Inflammatory macrophage (primary cell): ENCODE results near the gene SLC25A14.
A peak's percentile ranks its signal among the peaks of the same experiment; 100 is the strongest.
"Not testable (repeated sequence)": the region's sequence is repeated elsewhere in the genome, so short reads cannot be mapped to it uniquely, and the experiment has no call there.

Source experiments
- DNase-seq, 2 donors: peaks; one replicate each; pipeline ENCODE4 v3.0.0-alpha.2; 2020 to 2022
- total RNA-seq, 18 experiments: gene quantifications; one replicate each; lab custom pipeline; 2026; ENCODE audit warnings: mixed read lengths in 6 of 18, inconsistent platforms in 2 of 18; lab: John Stamatoyannopoulos, UW

Gene SLC25A14, protein sequence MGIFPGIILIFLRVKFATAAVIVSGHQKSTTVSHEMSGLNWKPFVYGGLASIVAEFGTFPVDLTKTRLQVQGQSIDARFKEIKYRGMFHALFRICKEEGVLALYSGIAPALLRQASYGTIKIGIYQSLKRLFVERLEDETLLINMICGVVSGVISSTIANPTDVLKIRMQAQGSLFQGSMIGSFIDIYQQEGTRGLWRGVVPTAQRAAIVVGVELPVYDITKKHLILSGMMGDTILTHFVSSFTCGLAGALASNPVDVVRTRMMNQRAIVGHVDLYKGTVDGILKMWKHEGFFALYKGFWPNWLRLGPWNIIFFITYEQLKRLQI
- total RNA-seq: 1.8 to 8.0 (median 5.3) reads per million in 18 experiments

DNA sequence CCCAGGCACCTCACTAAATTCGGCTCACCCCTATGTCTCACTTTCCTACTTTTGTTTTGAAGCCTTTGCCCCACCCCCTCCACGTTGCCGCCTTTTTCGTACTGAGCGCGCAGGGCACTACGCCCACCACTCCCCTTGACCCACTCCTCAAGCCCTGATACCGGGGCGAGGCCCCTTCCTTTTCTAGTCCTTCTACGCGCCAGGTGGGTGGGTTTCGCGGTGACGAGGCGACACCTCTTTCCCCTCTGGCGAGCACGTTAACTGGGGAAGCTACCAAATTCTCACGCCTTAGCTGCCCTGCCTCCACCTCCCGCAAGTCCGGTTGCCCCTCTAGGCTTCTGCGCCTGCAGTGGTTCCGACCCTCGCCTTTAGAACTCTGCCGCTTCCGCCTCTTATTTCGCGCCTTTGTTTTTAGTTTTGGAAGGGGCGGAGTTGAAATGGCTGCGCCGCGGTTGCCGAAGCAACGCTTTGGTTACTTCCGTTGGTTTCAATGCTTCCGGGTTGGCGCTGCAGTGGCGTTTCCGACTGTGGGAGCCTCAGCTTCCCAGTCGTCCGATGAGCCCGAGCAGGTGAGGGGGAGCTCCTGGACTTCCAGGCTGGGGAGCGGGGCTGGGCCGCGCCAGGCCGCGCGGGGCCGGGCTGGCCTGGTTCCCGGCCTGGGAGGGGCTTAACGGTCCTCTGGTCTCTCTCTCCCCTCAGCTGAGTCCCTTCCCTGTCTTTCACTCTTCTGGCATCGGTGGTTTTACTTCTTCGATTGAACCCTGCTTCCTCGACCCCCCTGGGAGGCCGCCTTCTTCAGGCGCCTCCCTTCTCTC, at the start of gene SLC25A14:
Gene SLC25A14 (plus strand): TSS at position 512 of the 815 bp plus-strand sequence. CDS start 360 bp downstream, outside the sequence.
- DNase-seq: peak; percentile 54 to 71

DNA sequence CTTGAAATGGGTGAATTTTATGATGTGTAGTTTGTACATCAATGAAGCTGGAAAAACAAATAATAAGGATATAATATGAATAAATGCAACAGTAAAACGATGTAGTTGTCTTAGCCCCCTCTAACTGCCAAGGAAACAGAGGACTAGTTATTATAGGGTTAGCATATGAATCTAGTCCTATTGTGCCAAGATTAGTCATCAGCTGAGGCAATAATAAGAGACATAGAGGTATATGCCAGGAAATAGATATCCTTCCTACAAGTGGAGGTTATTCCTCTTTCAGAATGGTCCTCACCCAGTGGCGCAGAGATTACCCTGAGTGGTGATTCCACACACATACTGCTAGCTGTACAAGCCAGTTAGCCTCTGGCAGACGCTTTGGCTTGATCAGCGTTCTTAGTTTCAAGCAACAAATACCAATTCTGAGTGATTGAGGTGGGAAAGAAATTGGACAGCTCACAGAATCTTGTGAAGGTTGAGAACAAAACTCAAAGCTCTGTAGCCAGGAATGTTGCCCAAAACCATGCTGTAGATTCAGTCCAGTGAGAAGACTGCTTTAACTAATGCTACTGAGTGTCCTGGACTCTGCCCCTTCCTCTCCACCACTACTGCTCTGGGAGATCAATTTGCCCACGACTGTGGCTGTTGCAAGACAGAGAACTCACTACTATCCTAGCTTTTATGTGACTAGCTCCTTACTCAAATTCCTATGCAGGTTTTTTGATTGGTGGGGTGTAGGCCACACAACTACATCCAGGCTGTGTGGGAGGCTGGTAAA, 44.0 kb upstream of the SLC25A14 start:
- DNase-seq: no peak

DNA sequence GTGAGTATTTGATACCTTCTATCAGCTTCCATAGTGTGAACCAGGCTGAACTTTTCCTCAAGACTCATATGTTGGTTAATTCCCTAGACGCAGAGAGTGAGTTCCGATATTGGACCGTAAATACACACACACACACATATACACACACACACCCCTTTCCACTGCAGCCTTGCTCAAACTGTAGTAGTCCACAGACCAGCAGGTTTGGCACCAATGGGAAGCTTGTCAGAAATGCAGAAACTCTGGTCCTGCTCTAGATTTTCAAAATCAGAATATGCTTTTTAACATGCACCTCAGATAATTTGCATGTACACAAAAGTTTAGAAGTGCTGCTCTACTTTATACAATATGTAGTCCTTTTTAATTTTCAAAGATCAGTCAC, 43.4 kb upstream of the SLC25A14 start:
- no peak for DNase-seq

DNA sequence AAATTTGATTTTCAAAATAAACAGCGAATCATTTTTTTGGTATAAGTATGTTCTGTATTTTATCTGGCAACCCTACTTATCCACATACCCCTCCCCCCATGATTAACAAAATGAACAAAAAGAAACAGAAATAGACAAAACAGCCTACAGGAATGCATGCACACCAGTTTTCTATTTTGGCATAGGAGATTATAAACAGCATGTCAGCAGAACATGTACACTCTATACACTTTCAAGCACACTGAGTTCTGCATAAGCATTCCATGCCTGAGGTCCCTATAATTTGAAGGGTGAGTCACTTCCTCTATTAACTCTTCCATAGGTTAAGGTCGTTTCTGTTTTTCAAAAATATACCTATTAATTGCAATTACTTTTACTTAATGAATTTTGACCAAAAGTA, 43.0 kb upstream of the SLC25A14 start:
- no peak for DNase-seq

DNA sequence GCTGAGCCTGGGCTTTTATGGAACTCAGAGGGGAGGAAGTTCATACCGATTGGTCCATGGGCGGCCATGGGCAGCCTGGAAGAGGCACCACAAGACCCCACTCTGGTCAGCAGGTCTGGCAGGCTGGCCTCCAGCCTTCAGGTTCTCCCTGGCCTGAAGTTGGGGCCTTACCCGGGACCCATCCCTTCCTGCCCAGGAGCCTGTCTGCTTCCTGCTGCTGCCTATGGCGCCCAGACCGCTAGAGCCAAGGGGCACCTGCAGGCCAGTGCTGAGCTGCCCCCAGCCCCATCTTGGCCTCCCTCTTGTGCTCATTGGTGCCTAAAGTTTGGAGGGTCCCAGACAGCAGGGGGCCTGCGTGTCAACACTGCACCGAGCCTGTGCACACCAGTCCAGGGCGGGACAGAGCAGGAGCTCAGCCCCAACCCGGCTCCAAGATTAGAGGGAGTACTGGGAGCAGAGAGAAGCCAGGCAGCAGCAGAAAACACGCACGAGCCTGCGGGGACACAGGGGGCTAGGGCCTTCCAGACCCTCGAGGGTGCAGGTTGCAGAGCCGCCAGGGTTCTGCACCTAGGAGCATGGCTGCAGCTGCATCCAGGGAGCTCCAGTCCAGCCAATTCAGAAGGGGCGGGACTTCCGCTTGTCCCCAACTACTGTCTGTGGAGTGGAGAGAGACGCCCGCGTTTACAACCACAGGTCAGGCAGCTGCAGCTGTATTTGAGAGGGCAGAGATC, 40.3 kb upstream of the SLC25A14 start:
- DNase-seq: no peak

DNA sequence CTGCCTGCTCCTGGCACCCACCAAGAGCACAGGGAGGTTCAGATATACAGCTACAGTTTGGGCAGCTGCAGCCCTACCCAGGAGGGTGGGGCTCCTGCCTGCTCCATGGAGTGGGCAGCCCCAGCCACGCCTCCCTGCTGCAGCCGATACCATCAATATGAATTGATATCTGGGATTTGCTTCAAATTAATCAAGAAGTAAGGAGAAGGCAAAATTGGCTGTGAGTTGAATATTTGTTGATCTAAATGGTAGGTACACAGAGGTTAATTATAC, 39.8 kb upstream of the SLC25A14 start:
- no peak for DNase-seq

DNA sequence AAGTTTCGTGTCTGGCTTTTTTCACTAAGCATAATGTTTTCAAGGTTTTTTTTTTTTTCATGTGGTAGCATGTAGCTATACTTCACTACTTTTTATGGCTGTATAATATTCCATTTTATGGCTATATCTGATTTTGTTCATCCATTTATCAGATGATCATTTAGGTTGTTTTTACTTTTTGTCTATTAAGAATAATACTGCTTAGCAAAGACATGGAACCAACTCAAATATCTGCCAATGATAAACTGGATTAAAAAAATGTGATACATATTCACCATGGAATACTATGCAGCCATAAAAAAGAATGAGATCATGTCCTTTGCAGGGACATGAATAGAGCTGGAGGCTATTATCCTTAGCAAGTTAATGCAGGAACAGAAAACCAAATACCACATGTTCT, 38.3 kb upstream of the SLC25A14 start:
- no peak for DNase-seq

DNA sequence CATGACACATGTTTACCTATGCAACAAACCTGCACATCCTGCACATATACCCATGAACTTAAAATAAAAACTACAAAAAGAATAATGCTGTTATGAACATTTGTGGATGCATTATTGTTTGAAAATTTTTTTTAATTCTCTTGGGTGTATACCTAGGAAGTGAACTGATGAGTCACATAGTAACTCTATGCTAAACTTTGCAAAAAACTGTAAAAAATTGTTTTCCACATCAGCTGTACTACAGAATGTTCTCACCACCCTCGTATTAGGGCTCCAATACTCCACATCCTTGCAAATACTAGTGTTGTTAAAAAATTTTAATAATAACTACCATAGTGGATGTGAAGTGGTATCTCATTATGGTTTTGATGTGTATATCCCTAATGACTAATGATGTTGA, 37.7 kb upstream of the SLC25A14 start:
- no peak for DNase-seq

DNA sequence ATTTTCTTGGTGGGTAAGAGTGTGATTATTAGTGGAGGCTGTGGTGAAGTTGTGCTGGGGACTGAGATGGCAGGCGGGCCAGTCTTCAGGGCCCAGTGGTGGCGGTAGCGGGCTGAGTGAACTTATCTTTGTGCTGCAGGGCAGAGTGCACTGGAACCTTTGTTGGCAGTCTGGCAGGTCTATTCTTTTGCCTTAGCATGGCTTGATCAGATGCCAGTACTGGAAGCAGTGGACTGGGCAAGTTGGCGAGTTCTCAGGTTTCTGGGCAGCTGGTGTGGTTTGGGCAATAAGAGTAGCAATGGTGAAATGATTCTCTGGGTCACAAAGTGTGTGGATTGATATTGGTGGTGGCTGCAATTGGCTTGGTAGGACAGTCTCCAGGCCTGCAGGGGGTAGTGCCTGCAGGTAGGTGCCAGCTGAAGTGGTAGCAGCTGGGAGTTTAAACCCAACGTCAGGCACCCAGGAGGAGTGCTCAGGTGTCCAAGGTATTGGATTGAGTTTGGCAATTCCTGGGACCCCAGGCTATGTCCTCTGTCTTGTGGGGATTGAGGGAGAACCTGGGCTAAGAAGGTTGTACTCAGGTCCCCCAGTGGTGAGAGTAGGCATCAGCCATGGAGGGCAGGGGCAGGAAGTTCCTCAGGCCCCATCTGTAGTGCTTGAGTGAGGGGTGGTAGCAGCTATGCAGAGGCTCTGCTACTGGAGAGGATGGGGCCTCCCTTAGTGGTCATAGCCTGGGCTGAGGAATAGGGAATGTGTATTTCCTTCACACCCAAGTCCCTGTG, 34.9 kb upstream of the SLC25A14 start:
- DNase-seq: no peak

DNA sequence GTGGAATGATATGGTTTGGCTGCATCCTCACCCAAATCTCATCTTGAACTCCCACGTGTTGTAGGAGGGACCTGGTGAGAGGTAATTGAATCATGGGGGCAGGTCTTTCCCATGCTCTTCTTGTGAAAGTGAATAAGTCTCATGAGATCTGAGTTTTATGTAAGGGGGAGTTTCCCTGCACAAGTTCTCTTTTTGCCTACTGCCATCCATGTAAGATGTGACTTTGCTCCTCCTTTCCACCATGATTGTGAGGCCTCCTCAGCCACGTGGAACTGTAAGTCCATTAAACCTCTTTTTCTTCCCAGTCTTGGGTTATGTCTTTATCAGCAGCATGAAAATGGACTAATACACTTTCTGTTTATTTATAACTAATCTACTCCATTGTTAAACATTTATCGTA, 19.8 kb upstream of the SLC25A14 start:
- not testable (repeated sequence) for DNase-seq

DNA sequence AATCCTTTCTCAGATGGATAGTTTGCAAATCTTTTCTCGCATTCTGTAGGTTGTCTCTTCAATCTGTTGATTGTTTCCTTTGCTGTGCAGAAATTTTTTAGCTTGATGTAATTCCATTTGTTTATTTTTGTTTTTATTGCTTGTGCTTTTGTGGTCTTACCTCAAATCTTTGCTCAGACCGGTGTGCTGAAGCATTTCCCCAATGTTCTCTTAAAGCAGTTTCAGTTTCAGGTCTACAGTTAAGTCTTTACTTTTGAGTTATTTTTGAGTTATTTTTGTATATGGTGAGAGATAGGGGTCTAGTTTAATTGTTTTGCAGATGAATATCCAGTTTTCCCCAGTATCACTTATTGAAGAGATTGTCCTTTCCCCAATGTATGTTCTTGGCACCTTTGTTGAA, 18.2 kb upstream of the SLC25A14 start:
- DNase-seq: no peak

DNA sequence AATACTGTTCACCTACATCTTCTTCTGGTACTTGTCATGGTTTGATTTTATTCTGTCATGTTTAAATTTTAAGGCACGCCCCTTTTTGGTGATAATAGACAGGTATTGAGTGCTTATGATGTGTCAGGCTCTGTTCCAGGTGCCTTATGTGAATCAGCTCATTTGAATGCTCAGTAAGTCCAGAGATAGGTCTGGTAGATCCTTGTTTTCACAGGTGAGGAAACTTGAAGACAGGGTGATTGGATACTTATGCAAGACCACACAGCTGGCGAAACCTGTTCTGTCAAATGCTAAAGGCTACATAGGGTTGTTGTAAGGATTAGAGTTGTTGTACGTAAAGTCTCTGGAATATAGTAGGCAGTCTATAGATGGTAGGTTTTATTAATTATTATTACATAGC, 9.6 kb upstream of the SLC25A14 start:
- no peak for DNase-seq

DNA sequence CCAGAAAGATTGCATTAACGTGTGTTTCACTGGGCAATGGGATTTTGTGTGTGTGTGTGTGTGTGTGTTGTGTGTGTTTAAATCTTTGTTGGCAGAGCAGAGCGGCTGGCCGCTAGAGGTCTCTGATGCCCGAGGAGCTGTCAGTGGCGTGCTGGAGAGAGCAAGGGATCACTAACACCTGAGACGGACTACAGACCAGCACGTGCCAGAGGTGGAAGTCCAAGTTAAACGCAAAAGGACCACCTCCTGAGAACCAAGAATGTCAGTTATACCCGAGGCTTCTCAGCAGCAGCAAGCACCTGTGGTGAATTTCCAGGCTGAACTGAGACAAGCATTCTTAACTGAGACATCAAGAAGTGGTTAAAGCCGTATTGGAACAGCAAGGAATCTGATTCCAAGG, 9.0 kb upstream of the SLC25A14 start:
- peak; percentile 2 to 4 for DNase-seq

DNA sequence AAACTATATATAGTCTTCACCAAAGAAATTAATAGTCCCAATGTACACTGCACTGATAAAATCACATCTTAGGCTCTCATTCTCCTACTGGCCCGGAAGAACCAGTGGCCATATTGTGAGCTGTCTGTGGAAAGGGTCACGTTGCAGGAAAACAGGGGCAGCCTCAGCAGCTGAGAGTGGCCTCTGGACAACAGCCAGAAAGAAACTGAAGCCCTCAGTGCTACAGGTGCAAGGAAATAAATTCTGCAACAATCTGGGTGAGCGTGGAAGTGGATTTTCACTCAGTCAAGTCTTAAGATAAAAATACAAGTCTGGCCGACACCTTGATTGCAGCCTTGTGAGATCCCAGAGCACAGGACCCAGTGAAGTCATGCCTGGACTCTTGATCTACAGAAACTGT, 3.2 kb upstream of the SLC25A14 start:
- DNase-seq: no peak

DNA sequence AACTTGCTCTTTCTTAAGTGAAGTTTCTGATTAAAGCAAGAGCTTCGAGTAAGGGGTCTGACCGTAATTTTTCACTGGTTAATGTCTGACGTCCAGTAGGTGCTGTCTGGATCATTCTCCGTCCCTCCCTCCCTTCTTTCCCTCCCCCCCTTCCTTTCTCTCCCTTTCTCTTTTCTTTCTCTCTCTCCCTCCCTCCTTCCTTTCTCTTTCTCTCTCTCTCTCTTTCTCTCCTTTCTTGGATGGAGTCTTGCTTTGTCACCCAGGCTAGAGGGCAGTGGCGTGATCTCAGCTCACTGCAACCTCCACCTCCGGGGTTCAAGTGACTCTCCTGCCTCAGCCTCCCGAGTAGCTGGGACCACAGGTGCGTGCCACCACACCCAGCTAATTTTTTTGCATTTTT, 850 bp upstream of the SLC25A14 start:
- not testable (repeated sequence) for DNase-seq

DNA sequence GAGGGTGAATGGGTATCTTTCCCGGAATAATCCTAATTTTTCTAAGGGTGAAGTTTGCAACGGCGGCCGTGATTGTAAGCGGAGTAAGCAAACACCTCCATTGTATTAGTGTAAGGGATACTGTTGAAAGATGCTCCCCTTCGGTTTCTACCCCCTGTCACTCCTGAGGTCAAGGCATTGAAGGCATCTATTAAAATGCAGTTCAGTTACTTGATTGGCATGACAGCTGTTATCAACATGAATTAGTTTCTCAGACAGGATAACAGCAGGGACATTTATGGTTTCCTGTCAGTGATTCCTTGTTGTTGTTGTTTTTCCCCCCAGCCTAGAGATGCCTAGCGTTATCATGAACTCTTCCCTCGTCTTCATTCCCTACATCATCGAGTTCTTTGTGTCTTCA, 552 bp downstream of the SLC25A14 start:
- DNase-seq: no peak

DNA sequence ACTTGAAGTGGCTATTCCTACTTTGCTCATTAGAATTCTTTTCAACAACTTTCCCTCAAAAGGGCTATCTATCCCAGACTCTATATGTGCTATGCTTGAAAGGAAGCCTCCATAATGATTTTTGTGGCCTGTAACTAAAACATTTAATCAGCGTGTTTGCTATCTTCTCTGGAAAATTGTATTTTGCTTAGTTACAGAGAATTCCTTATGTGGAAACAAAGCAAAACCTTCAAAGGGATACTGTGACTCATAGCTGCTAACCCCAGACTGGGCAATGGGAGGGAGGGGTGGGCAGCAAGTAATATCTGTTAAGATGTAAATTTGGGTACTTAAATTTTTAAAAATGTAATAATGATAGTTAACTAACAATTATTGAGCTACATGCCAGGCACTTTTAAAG, 3.7 kb downstream of the SLC25A14 start:
- DNase-seq: no peak

DNA sequence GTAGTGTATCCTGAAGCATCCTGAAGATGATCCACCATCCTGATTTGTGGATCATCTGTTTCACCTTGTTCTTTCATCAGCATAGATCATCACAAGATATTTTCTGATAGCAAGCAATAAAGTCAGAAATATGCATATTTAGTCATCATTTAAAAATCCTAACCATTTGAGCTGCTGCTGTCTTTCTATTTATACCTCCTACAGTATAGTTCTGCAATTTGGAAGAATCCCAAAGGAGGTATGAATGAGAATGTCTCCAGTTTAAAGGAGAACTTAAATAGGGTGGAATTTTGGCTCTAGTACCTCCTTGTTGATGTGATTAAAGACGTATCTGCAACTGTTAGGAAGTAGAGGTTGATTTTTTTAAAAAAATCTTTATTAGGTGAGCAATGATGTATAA, 7.6 kb downstream of the SLC25A14 start:
- no peak for DNase-seq

DNA sequence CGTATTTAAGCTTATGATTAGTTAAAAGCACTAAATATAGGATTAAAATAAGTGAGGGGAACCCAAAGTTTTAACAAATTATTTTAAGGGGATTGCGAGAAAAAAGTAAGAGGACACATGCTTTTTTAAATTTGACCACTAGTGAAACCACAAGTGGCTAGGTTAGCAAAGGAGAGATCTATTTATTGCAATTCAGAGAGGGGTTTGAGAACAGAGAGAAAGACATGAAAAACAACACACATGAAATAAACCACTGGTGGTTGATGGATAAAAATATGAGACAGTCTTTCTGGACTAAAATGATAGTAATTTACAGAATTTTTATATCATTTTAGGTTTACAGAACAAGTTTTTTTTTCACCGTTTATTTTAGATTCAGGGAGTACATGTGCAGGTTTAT, 11.8 kb downstream of the SLC25A14 start:
- no peak for DNase-seq

DNA sequence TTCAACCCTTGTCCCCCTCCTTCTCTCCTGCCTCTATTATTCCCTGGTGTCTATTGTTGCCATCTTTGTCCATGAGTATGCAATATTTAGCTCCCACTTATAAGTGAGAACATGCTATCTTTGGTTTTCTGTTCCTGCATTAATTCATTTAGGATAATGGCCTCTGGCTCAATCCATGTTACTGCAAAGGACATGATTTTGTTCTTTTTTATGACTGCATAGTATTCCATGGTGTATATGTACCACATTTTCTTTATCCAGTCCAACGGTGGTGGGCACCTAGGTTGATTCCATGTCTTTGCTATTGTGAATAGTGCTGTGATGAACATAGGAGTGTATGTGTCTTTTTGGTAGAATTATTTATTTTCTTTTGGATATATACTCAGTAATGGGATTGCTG, 12.3 kb downstream of the SLC25A14 start:
- DNase-seq: not testable (repeated sequence)

DNA sequence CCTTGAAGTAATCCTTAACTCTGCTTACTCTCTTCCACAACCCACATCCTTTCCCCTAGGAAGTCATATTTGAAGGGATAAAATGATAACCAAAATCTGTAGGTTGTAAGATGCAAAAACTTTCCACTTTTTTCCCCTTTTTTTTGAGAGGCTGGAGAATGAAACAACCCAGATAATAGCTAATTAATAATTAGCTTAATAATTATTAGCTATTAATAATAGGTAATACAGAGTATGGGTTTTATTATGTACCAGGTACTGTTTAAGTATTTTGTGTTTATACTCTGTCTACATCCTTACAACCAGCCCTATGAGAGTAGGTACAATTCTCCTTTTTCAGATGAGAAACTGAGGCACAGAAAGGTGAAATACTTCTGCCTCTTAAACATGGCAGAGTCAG, 36.4 kb downstream of the SLC25A14 start:
- DNase-seq: no peak
